Stimulated activated CD4-positive, alpha-beta T cell treated with anti-CD3 and anti-CD28 coated beads, Interleukin-4, amount 100 ng/mL, for 4 hours (primary cell): Measurements from ENCODE around the gene STRA6.
"Not testable (repeated sequence)": the region's sequence is repeated elsewhere in the genome, so short reads cannot be mapped to it uniquely, and the experiment has no call there.

Source experiments
- DNase-seq, 2 experiments: peaks; one replicate each; pipeline ENCODE4 v3.0.0-alpha.2; 2020

STRA6 gene

GRCh38 chr15:74179983-74180880 lies 22.4 kb downstream of the STRA6 start:
- DNase-seq: no peak

- DNase-seq: no peak
Observed at GRCh38 chr15:74179101-74179841, 23.3 kb downstream of the STRA6 start.

GRCh38 chr15:74178326-74179100 lies 24.1 kb downstream of the STRA6 start:
- DNase-seq: no peak

GRCh38 chr15:74176262-74177214 lies 26.0 kb downstream of the STRA6 start:
- DNase-seq: no peak

GRCh38 chr15:74175271-74176191 lies 27.1 kb downstream of the STRA6 start:
- DNase-seq: no peak

- DNase-seq: no peak
Observed at GRCh38 chr15:74174958-74175253, 27.7 kb downstream of the STRA6 start.

- DNase-seq: no peak
Observed at GRCh38 chr15:74174219-74174957, 28.2 kb downstream of the STRA6 start.

GRCh38 chr15:74173380-74174218 lies 29.0 kb downstream of the STRA6 start, which contains the start of gene ISLR:
Gene ISLR, plus strand, starts transcription at chr15:74173710. Its CDS starts 1,149 bp downstream, at chr15:74174859.
- no peak for DNase-seq

GRCh38 chr15:74172701-74173379 lies 29.7 kb downstream of the STRA6 start:
- DNase-seq: no peak

GRCh38 chr15:74171965-74172541 lies 30.5 kb downstream of the STRA6 start:
- no peak for DNase-seq

- no peak for DNase-seq
Observed at GRCh38 chr15:74170875-74171578, 31.6 kb downstream of the STRA6 start.

GRCh38 chr15:74170071-74170844 lies 32.3 kb downstream of the STRA6 start:
- no peak for DNase-seq

- DNase-seq: no peak
Observed at GRCh38 chr15:74168711-74169126, 33.9 kb downstream of the STRA6 start.

- DNase-seq: no peak
Observed at GRCh38 chr15:74167891-74168331, 34.7 kb downstream of the STRA6 start.

GRCh38 chr15:74165461-74165860 lies 37.1 kb downstream of the STRA6 start:
- no peak for DNase-seq

- DNase-seq: not testable (repeated sequence)
Observed at GRCh38 chr15:74162195-74162536, 40.4 kb downstream of the STRA6 start.

- not testable (repeated sequence) for DNase-seq
Observed at GRCh38 chr15:74160390-74160789, 42.2 kb downstream of the STRA6 start.
